HL-60/S4 treated with retinoic acid at 250 ng/mL for 4 days and 3 days (cell line): Measurements from ENCODE around the gene HOXA13.

Source experiments
- in situ Hi-C: fragments of 300-500 bp; cut with MboI; formaldehyde crosslinking; loops from 2 replicates; pipeline ENCODE4 v1.7.0; 2022; ENCODE audit warnings: low sequenced_read_pairs

The HOXA13 gene

DNA sequence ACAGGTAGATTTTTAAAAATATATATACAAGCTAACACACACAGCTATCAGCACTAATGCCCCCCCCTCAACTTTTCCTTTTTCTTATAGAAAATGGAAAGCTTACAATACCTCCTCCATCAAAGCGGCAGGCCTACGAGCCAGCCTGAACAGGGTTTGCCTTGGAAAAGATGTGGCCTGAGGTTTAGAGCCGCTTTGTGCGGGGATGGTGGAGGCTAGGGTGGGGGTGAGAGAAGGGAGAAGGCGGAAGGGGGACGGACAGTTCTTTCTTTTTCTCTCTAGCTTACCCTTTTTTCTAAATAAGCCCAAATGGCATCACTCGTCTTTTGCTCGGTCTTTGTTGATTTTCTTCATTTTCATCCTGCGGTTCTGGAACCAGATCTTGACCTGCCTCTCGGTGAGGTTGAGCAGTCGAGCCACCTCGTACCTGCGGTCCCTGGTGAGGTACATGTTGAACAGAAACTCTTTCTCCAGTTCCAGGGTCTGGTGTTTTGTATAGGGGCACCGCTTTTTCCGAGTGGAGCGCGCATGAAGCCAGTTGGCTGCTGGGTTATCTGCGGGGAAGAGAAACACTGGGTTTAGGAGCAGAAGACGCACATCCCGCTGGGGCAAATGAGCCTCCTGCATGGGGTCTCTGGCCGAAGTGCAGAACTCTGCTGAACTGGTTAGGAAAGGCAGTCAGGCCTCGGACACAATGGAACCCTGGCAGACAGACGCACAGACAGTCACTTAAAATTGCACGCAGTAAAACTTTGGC is 36.4 kb downstream of the HOXA13 start:
- in situ Hi-C loops, result no loop called here

DNA sequence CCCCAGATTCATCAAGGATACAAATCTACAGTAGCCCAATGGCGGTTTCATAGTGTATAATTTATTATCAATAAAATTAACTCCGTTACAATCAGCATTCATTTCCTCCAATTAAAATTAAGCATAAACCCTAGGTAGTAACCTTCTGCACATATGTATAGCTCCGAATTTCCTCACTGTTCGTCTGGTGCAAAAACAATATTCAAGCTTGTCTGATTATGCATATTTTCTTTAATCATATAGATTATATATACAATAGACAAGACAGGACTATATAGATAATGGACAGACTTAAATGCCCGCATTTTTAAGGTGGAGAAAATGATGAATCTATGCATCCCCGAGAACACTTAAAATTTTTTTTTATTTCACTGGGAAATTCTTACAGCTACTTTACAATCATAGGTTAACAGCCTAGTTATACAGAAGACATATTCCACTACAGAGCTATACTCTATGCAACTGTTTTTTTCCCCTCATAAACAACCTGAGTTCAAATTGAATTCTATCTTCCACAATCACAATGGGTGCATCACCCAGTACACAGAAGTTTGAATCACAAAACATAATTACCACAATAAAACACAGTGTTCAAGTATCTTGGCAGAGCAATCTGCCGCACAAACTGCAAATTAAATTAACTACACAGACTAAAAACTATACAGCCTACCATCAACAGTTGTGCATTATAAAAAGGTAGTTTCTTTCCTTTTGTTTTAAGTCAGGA is 37.2 kb downstream of the HOXA13 start:
- in situ Hi-C loops, result no loop called here

DNA sequence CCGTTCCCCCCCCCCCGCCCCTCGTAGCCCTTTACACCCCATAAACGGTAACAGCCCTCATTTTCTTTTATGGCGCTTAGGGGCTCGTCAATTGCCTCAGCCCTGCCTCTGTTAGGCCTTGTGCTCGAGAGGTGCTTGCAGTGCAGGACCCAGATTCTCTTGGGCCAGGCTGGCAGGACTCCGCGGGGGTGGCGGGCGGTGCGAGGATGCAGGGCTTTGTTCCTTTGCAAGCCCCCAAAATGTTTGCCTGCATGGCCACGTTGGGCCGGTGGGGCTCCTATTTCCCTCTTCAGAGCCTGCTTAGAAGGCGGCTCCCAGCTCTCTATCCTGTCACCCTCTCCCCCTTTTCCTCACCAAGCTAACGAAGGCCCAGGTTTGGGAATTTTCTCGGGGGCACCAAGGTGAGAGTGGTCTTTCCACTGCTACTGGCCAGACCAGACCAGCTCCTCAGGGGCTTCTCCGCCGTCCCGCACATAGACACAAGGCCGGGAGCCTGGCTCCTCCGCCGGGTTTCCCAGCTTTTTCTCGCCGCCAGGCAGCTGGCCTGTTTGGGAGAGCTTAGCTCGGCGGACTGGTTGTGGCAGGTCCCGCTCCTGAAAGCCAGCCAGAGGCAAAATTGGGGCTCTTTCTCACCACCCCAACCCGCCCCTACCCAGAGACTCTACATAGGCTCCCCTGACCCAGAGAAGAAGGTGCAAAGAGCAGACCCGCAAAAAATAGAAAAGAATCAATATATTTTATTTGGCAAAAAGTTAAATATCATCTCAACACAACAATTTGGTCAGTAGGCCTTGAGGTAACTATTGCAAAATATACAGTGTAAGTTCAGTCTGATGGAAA is 38.0 kb downstream of the HOXA13 start:
- in situ Hi-C loops, result no loop called here

DNA sequence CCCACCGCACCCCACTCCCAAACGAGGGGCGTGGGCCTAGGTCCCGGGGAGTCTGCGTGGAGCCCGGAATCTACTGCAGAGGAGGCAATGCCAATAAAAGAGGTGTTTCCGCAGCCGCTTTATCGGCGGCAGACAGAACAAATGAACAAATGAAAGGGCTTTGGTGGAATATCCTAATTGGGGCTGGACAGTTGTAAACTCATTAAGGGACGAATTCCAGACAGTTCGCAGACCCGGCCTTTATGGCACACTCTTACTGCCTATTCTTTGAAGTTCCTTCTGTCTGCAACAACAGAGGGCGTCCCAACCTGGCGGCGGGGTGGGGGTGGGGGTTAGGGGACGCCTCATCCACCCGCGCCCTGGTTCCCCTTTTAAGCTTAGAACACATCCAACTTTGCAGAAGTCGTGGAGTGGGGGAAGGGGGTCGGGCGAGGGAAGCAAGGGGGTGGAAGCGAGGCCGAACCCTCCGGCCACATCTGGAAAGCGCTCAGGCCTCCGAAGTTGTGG is 38.6 kb downstream of the HOXA13 start:
- in situ Hi-C loops, result no loop called here

DNA sequence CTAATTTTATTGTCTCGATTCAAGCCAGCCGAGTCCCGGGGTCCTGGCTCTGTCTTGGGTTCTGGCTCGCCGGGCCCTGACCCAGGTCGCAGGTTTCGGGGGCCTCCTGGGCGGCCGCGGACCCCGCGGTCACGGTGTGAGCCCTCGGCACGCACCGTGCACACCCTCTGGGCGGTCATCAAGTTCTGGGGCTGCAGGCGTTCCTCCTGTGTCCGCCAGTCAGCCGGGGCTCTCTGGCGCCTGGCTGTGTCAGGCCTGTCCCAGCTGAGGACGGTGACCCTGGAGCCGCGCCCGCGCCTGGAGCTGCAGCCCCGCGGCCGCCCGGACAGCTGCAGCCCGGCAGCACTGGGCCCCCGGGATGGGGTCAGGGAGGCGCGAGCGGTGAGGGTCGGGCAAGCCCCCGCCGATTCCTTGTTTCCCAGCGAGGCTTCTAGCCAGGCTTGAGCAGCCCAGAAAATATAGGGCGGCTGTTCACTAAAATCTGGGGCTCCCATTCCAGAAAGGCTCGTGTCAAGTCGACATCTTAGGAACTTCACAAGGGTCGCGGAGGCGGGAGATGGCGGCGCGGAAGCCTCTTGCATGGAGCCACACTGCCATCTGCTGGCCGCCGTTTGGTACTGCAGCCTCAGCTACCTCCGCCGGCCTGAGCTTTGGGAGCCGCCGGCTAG is 39.2 kb downstream of the HOXA13 start:
- in situ Hi-C loops, result no loop called here

DNA sequence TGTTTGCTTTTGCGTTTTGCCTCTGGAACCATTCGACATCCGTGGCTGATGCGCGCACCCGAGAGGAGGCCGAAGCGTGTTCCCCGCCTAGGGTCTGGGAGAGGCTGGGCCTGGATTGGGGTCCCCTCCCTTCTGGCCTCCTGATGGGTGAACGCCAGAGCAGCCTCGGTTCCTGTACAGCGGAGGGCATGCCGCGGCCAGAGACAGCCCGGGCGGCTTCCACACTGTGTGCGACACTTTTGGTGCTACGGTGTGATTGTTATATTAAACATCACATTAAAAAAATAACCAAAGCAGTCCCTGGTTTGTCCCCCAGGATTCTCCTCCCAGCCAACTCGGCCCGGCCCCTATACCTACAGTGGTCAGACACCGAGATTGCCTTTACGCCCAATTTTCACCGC is 39.7 kb downstream of the HOXA13 start:
- in situ Hi-C loops, result no loop called here

DNA sequence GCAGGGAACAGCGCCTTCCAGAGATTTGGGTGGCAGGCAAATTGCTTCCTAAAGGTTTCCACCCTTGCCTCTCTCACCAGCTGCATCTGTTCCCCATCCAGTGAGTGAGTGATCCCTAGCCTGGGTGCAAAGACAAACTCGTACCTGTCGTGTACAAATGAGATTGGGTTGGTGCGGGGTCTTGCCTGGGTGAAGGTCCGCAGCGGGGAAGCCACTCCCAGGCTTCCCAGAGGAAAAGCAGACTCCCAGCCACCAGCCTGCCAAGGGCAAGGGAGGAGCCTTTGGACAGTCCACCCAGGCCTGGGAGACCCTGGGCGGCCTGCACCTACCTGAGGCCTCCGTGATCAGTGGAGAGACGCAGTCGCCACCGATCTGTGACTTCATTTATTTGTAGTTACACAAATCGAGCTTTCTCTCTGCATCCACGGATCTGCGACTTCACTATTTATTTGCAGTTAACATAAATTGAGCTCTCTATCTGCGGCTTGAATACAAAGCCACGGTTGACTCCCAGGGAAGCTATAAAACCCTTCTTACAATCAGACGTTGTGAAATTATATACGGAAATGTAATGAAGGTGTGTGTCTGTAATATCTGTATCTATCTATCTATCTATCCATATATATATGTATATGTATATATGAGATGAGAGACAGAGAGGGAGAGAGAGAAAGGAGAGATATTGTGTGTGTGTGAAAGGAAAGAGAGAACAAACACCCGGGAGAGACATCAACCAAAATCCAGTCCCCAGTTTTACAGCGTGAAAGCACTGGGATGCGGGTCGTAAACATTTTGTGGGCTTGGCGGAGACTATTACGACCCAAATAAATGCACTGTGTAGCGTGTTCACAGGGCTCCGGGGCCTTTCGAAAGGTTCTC is 40.4 kb downstream of the HOXA13 start:
- in situ Hi-C loops, result no loop called here

DNA sequence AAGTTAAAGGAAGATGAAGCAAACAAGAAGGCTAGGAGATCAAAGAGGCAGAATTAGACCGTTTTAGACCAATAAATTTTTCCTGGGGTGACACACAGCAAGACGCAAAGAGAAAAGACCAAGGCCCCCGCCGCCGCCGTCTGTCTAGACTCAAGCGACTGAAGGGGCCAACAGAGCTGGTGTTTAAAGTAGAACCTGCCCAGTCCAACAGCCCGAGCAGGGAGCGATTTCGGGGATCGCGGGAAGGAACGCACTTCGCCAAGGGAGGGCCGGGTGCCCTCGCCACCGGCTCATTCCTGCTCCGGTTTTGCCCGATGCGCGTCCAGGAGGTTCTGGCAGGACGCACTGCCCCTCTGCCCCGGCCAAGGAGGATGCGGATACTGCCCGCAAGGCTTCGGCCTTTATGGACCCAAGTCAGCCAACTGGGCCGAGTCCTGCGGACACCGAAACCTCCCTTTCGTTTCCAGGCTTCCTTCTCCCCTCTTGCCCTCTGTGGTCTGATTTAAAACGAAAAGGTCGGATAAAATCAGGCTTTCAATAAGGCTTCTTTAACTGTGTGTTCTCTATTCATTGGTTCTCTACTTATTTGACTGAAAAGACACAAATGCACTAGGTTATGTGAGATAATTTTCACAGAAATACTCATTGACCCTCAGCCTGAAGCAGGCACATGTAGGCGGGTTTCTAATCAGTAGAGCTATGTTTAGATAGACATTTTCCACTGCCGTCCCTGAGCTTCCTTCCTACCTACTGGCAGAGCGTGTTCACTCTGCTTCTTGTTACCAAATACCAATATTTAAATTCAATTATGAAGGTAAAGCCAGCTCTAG is 41.2 kb downstream of the HOXA13 start:
- in situ Hi-C loops, result no loop called here

DNA sequence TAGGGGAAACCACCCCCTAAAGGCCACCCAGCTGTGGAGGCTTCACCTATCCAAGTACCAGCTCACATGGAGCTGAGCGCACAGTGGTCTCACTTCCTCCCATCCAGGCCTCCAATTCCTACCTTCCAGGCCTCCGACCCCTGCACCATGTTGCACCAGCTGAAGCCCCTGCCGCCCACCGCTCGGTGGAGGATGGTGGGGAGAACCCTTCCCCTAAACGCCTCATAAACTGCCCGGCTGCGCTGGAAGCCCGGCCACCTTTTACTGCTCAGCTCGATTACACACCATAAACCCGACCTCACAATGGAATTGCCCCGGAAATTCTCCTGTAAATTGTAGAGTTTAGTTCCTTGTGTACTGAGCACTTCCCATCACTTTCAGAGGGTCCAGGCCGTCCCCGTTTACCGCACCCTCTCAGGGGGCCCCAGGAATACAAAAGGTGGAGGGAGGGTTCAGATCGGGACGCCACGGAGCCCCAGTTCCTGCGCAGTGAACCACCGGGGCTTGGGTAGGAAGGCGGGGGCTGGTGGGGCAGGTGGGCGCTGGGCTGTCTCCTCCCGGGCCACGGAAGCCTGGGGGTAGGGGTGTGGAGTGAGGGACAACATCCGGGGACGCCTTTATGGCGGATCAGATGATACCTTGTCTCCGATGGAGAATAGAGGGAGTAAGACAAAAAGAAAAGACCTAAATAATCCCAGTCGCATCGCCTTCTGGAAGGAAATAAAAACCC is 42.0 kb downstream of the HOXA13 start:
- in situ Hi-C loops, result no loop called here

DNA sequence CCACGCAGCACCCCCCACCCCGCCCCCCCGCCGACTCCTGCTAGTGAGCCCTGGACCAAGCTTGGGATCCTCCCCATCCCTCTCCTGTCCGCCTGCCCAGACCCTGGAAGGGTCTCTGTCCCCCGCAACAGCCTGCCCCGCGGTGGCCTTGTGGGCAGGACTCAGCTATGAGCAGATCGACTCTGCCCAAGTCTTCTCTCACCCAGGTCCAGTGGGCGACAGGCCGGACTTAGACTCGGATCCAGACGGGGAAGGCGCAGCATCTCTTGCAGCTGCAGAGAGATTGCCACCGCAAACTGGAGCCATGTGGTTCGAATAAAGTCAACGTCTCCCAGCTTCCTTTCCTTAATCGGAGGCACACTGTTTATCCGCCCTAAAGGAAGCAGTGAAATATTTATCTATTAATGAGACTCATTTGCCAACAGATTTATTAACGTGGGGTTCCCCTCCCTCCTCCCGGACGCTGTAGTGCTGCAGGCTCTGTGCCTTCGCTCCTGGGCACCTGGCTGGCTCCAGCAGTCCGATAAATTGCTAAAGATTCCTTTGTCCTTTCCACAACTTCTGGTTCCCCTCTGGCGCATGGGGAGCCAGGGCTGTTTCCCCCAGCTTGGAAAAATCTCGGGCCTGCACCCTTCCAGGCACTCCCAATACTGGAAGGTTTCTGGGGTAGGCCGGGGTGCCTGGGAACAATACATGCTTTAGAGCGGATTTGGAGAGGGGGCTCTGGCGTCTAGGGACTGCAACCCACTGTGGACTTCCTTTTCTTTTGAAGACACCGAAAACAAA is 42.8 kb downstream of the HOXA13 start:
- in situ Hi-C loops, result no loop called here

DNA sequence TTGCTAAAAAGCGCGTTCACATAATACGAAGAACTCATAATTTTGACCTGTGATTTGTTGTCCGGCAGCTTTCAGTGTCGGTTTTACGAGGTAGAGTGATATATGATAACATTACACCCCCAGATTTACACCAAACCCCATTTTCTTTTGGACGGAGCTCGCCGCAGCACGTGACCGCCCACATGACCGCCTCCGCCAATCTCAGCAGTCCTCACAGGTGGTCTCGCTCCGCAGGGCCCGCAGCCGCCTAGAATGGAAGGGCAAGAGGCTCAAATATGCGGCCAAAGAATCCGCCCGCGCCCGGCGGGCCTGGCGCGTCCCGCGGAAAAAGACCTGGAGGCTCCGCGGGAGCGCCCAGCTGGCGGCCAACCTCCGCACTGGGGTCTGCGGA is 43.4 kb downstream of the HOXA13 start, which contains the start of gene HOXA7:
Gene HOXA7 (minus strand): TSS at position 168 of the 391 bp plus-strand sequence. CDS start 130 bp downstream, at position 38.
- in situ Hi-C loops, result no loop called here

DNA sequence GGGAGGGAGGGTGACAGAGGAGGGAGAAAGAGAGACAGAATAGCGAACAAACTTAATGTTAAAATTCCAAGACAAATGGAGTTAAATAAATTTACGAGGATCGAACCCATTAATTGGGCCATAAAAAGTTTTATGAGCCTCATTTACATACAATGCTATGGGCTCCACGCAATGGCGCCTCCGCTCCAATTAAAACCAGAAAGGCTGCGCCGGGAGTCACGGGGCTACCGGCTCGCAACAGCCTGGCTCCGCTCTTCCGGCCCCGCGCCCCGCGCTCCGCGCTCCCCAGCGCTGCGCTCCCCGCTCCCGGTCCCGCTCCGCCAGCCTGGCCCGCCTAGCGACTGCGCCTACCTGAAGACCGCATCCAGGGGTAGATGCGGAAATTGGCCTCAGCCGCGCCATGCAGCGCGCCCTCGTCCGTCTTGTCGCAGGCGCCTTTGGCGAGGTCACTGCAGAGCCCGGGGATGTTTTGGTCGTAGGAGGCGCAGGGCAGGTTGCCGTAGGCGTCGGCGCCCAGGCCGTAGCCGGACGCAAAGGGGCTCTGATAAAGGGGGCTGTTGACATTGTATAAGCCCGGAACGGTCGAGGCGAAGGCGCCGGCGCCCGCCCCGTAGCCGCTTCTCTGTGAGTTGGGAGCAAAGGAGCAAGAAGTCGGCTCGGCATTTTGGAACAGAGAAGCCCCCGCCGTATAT is 43.9 kb downstream of the HOXA13 start:
- in situ Hi-C loops, result no loop called here

DNA sequence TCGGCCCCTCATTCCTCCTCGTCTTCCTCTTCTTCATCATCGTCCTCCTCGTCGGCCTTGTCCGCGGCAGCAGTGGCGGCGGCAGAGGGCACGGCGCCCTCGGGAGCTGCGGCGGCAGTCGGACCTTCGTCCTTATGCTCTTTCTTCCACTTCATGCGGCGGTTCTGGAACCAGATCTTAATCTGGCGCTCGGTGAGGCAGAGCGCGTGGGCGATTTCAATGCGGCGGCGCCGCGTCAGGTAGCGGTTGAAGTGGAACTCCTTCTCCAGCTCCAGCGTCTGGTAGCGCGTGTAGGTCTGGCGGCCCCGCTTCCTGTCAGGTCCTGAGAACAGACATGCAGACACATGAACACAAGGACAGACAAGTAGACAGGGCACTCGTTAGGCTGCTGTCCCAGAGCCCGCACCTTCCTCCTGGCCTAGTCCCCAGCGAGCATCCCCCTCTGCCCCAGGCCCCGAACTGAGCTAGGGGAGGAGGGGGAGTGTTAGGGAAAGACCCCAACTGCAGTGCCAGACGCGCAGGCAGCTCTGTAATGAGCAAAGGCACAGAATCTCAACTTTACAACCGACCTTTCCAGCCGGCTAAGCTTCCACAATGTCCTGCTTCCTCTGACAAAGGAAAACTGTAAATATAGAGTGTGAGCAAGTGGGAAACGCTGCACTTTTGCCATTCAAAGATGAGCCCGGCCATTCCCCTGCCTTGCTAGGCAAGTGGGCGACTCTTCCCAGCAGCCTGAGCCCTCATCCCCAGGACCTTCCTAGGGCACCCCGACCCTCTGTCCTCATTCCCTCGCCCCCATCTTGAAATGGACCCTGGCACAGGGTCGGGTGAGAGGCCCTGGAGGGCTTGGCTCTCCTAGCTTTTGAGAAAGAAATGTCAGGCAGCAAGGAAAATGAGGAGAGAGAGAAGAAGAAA is 44.7 kb downstream of the HOXA13 start:
- in situ Hi-C loops, result no loop called here

DNA sequence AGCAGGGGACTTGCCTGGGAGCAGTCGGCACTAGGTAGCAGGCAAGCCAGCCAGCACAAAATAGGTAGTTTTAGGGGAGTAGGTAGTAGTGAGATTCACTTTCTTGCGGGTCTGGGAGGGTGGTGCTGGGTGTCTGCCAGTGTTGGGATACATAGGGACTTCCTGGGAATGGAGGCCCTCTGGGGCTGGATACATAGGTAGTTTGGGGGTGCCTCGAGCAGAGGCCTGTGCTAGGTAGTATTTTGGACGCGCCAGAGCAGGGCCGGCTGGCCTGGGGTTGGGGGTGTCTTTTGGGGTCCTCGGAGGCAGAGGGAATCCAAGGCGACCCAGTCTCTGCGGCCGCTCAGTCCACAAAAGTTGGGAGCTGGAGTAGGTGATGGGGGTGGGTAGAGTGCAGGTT is 45.5 kb downstream of the HOXA13 start:
- in situ Hi-C loops, result no loop called here

DNA sequence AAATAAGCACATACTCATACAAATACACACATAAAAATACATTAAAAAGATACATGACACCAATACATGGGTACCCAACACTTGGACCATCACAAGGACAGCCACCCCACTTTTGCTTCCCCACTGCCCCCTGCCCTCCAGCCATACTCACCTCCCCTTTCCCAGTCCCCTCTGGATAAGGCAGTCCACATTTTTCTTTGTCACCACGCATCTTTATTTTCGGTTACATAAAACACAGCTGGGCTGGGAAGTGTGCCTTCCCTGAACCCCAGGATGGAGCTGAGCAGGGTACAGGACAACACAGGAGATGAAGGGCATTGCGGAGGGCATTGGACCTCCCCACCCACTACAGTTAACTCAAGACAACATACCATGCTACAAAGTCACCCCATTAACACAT is 46.4 kb downstream of the HOXA13 start:
- in situ Hi-C loops, result no loop called here
